ENCODE measurements around the gene LRRC70.

DNA sequence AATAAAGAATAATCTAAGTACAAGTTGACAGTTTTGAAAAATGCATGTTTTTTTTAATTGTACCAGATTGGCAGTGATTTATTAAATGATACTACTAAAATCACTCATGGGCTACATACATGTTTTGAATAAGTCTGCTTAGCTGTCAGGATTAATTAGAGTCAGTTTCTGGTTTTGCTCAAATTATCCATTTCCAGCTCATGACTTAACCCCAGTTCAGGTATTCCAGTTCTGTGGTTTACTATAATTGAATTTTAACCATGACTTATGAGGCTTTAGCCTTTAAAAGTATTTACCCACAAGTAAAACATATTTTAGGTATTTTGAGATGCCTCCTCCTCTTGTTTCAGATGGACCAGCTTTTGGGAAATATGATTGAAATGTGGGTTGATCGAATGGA lies 17.8 kb upstream of the LRRC70 start:
- TF ChIP-seq, protein P1, sequence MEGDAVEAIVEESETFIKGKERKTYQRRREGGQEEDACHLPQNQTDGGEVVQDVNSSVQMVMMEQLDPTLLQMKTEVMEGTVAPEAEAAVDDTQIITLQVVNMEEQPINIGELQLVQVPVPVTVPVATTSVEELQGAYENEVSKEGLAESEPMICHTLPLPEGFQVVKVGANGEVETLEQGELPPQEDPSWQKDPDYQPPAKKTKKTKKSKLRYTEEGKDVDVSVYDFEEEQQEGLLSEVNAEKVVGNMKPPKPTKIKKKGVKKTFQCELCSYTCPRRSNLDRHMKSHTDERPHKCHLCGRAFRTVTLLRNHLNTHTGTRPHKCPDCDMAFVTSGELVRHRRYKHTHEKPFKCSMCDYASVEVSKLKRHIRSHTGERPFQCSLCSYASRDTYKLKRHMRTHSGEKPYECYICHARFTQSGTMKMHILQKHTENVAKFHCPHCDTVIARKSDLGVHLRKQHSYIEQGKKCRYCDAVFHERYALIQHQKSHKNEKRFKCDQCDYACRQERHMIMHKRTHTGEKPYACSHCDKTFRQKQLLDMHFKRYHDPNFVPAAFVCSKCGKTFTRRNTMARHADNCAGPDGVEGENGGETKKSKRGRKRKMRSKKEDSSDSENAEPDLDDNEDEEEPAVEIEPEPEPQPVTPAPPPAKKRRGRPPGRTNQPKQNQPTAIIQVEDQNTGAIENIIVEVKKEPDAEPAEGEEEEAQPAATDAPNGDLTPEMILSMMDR (IDR thresholded peaks at IDR 0.05), result no peak
- no peak for TF ChIP-seq POLR2A (IDR thresholded peaks at IDR 0.05)
